ENCODE results near the gene PDGFRB.

Gene PDGFRB

DNA sequence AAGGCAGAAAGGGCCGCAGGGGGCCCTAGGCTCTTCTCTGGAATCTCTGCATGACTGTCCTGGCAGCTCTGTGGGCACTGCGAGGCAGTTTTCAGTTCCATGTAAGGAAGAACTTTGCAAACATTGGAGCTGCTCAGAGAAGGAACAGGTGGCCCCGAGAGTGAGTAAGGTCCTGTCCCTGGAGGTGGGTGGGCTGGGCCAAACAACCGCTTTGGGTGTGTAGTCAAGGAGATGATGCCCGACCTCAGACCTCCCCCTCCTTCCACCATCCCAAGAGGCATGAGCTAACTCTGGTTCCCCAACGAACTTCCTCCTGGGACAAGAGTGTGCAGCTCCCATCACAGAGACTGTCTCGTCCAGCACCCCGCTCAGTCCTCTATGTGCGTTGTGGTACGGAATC is 89.8 kb downstream of the PDGFRB start:
- no peak for DNase-seq (ENCODE audit: low spot score)

DNA sequence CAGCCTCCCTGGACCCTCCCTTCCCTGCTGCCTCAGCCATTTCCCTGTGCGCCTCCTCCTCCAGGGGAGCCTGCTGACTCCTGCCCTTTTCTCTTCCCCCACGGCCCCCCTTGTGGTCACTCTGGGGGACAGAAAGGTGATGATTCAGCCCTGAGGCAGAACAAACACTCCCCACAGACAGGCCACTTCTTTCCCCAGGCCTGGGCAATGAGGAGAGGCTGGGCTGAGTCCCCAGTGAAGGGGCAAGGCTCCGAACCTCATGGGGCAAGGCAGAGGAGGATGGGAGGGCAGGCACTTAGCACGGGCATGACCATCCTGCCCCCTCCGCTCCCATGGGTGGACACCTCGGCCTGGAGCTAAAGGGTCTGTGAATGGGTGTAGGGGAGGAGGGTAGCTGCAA is 90.3 kb downstream of the PDGFRB start:
- DNase-seq (ENCODE audit: low spot score): peak; percentile 59

DNA sequence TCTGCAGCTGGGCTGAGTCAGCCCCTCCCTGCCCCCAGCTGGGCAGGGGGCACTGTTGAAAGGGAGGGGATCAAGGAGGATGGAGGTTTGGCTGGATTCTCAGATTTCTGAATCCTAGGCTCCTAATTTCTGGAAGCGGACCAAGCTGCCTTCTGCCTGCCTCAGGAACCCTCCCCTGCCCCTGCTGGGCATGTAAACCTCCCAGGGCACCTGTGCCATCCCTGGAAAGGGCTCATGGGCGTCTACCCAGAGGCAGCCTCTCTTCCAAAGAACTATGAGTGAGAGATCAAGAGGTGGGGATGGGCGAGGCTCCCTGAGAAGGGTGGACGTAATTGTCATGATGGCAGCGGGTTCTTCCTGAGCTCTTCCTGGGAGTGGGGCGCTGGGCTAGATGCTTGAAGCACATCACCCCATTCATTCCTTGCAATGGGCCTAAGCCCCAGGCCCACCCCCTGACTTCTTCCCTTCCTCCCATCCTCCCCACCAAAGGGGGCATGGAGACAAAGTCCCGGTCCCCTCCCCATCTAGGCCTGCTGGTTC is 90.9 kb downstream of the PDGFRB start:
- DNase-seq (ENCODE audit: low spot score): no peak

All from Ammon's horn (tissue), 1 donor.